ENCODE data around the gene FAM3D.

Gene FAM3D

GRCh38 chr3:58635371-58636285 lies 30.9 kb downstream of the FAM3D start:
- TF ChIP-seq, protein P1, sequence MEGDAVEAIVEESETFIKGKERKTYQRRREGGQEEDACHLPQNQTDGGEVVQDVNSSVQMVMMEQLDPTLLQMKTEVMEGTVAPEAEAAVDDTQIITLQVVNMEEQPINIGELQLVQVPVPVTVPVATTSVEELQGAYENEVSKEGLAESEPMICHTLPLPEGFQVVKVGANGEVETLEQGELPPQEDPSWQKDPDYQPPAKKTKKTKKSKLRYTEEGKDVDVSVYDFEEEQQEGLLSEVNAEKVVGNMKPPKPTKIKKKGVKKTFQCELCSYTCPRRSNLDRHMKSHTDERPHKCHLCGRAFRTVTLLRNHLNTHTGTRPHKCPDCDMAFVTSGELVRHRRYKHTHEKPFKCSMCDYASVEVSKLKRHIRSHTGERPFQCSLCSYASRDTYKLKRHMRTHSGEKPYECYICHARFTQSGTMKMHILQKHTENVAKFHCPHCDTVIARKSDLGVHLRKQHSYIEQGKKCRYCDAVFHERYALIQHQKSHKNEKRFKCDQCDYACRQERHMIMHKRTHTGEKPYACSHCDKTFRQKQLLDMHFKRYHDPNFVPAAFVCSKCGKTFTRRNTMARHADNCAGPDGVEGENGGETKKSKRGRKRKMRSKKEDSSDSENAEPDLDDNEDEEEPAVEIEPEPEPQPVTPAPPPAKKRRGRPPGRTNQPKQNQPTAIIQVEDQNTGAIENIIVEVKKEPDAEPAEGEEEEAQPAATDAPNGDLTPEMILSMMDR (IDR thresholded peaks at IDR 0.05; ENCODE audit: low read depth, low read length, missing control alignments), result peak; percentile 26
- DNase-seq (ENCODE audit: low read depth), result peak; percentile 29
- H3K4me3 ChIP-seq (ENCODE audit: low read depth, low read length), result no peak overlapping the region

- TF ChIP-seq, protein P1 (IDR thresholded peaks at IDR 0.05; ENCODE audit: low read depth, low read length, missing control alignments), result no peak
- no peak for DNase-seq (ENCODE audit: low read depth)
- no peak overlapping the region for H3K4me3 ChIP-seq (ENCODE audit: low read depth, low read length)
Observed at GRCh38 chr3:58633157-58633865, 33.3 kb downstream of the FAM3D start.

DNA sequence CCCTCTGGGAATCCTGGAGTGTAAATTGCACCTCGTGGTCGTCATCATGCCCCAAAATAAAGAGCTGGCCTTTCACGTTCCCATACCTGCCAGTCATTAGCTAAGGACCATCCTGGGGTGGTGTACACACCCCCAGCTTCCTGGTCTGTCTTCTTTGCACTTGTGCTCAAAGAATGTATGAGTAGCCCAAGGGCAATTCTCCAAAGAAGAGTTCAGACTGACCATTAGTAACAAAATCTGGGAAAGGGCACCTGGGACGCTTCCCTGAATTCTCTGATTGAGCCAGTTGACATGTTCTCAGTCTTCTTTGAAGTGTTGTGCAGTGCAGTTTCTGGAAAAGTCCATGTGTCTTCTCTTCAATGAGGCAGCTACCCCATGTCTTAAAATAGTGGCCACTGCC lies 34.8 kb downstream of the FAM3D start:
- TF ChIP-seq, protein P1 (IDR thresholded peaks at IDR 0.05; ENCODE audit: low read depth, low read length, missing control alignments), result no peak
- no peak for DNase-seq (ENCODE audit: low read depth)
- H3K4me3 ChIP-seq (ENCODE audit: low read depth, low read length), result no peak overlapping the region

- TF ChIP-seq, protein P1 (IDR thresholded peaks at IDR 0.05; ENCODE audit: low read depth, low read length, missing control alignments), result no peak
- H3K4me3 ChIP-seq (ENCODE audit: low read depth, low read length), result no peak overlapping the region
Observed at GRCh38 chr3:58630710-58631092, 35.9 kb downstream of the FAM3D start.

GRCh38 chr3:58630076-58630709 lies 36.4 kb downstream of the FAM3D start:
- no peak overlapping the region for H3K4me3 ChIP-seq (ENCODE audit: low read depth, low read length)
- DNase-seq (ENCODE audit: low read depth), result no peak
- TF ChIP-seq, protein P1 (IDR thresholded peaks at IDR 0.05; ENCODE audit: low read depth, low read length, missing control alignments), result peak; percentile 91

More at GRCh38 chr3:58630710-58631092, 35.9 kb downstream of the FAM3D start:
- no peak for DNase-seq (ENCODE audit: low read depth)

DNA sequence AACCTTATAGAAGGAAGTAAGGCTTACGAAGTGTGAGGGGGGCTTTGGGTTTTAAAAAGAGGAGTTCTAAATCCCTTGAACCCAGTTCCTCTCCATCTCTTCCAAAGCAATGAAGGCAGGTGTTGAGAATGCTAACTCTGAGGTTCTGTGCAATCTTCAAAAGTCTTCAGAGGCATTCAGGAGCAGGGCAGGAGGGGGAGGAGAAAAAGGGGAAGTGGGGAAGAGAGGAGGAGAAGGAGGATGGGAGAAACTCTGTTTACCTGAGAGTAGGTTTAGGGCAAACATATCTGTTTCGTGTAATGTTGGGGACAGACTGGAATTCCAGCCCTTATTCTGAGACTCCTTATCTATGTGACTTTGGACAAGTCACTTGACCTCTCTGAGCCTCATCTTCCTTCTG lies 36.9 kb downstream of the FAM3D start:
- TF ChIP-seq, protein P1 (IDR thresholded peaks at IDR 0.05; ENCODE audit: low read depth, low read length, missing control alignments), result no peak
- H3K4me3 ChIP-seq (ENCODE audit: low read depth, low read length), result no peak overlapping the region
- no peak for DNase-seq (ENCODE audit: low read depth)

All from GM12864 (cell line).